HG03432 (cell line): ENCODE measurements around the gene MED9.
"Not testable (repeated sequence)": the region's sequence is repeated elsewhere in the genome, so short reads cannot be mapped to it uniquely, and the experiment has no call there.

Experiments used
- ATAC-seq: cut with Tn5 transposase; IDR thresholded peaks from one replicate; pipeline ENCODE4 v1.9.1; 2021; ENCODE audit warnings: mild to moderate bottlenecking, moderate library complexity; ENCODE audit not compliant: unreplicated experiment

The MED9 gene

DNA sequence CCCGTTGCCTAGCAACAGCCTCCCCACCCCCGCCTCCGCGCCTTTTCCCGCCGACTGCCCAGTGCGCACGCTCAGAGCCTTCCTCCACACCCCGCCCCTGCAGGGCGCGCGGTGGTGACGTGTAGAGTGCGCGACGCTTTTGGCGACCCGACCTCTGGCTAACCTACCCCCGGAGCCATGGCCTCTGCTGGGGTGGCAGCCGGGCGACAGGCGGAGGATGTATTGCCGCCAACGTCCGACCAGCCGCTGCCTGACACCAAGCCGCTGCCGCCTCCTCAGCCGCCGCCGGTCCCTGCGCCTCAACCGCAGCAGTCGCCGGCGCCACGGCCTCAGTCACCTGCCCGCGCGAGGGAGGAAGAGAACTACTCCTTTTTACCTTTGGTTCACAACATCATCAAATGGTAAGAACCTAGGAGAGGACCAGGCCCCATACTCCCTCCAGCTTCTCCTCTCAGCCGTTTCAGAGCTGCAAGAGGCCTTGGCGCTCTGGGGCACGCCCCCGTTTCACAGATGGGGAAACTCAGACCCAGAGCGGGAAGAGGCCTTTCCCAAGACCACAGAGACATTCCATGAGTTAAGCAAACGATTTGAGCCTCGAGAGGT, at the start of gene MED9:
Gene MED9, plus strand, starts transcription at position 136 of the 603 bp plus-strand sequence. Its CDS starts 42 bp downstream, at position 178.
- peak; percentile 88 for ATAC-seq

DNA sequence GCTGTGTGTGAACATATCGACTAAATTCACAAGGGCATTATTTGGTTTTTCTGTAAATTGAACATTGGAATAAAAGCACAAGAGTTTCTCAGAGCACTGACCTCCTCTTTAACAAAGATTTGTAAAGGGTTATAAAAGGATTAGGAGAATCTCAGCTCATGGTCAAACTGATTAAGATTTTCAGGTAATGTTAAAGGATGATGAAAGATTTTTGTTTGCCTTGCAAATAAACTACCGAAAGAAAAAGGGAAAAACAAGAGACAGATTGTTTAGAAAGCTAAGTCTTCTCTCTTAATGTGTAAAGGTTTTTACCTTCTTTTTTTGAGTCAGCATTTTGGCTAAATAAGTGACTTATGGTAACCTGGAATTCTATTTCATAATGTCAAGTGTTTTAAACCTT, 47.6 kb upstream of the MED9 start:
- ATAC-seq: no peak

GRCh38 chr17:17430924-17431323, 45.9 kb upstream of the MED9 start:
- not testable (repeated sequence) for ATAC-seq

DNA sequence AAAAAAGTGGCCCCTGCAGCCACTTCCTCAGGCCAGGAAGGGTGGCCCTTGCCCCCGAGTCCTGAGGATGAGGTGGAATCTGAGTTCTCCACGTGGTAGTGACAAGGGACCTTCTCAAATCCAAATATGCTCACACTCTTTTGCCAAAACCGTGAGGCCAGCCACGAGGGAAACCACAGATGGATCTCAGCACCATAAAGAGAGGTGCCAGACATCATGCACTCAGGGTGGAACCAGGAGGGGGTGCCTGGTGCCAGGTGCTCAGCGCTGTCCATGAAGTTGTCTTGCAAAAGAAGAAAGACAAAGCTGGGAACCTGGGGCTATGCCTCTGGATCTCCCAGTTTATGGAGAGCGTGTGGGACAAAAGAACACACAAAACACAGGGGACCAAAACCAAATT, 45.2 kb upstream of the MED9 start:
- no peak for ATAC-seq

GRCh38 chr17:17433000-17433703, 43.6 kb upstream of the MED9 start:
- no peak for ATAC-seq

DNA sequence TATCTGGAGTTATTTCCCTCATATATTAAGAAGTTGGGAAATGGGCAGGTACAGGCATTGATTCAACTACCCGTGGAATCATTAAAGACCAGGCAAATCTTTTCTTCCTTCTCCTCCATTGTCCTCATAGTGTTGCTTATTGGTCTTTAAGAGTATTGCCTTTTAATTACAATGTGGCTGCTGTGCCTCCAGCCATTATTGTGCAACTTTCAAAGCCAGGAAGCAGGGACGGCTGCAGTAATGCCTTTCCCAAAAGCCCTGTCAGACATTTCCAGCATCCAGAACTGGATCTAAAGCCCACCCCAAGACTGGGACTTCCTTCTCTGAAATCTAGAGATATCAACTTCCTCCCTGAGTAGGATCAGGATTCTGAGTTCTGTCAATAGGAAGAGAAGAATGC, 42.3 kb upstream of the MED9 start:
- no peak for ATAC-seq

- no peak for ATAC-seq
Observed at GRCh38 chr17:17435323-17435722, 41.5 kb upstream of the MED9 start.

GRCh38 chr17:17437461-17437860, 39.3 kb upstream of the MED9 start:
- ATAC-seq: no peak

DNA sequence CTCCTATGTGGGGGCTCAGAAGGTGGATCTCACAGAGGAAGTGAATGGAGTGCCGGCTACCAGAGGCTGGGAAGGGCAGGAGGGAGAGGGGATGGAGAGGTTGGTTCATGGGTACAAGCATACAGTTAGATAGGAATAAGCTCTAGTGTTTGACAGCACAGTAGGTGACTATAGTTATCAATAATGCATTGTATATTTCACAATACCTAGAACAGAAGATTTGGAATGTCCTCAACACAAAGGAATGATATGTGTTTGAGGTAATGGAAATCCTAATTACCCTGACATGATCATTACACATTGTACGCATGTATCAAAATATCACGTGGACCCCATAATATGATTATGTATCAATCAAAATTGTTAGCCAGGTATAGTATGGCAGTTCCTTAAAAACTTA, 38.9 kb upstream of the MED9 start:
- no peak for ATAC-seq

DNA sequence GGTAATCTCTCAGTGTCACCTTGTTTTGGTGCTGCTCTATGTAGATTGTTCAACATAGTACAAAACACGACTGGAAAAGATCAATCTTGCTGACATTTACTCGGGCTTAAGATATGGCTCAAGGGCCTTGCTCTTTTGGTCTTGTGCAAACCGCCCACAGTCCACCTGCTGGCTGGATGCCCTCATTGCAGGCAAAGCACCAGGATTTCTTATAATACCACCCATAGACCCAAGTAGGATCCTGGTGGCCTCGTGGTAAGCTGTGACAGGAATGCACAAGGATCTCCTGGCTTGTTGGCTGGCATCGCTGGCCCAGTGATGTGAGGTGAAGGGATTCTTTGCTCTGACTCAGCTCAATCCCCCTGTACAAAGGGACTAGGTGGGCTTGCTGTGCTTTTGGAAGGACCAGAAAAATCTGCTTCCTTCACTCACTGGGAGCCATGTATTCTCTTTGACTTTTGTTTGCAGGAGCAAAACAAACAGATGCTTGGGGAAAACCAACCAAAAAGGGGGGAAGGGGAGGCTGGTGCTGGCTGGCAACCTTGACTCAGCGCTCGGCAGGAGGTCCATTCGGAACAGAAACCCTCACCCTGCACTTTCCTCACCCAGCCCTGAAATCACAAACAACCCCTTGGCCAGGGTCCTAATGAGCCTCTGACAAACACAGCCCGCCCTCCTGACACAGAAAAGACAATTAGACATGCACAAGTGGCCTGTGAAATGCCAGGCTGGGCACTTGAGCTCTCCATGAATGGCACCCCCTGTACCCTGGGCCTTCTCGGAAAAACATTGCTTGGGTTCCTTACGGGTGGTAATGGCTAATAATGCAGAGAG, 36.6 kb upstream of the MED9 start:
- no peak for ATAC-seq

DNA sequence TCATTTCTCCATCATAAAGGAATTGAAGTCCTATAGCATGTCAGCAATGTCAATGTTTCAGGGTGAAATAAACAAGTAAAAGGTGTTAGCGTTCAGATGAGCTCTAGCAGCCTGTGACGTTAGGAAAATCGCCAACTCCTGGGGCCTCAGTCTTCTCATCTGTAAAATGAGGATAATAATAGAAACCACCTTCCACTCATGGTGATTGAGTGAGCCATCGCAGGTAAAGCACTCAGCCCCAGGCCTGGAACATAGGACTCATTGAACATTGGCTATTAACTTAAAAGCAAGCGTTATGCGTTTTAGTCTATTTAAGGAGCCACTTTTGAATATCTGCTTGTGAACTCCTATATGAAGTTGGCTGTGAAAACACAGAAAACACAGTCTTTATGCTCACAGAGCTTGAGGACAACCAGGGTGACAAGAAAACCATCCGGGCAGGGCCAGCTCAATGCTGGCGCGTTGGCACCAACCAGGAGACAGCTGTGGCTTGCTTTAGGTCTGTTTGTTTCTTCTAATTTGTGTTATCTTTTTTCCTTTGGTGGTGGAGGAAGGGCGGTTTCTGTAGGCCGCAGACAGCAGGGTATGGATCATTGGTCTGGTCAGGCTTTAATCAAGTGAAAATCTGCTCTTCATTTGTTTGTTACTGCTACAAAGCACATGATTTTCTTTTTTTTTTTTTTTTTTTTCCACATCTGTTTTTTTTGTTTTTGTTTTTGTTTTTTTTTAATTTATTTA, 35.7 kb upstream of the MED9 start:
- no peak for ATAC-seq

- ATAC-seq: no peak
Observed at GRCh38 chr17:17443173-17443572, 33.6 kb upstream of the MED9 start.

- ATAC-seq: no peak
Observed at GRCh38 chr17:17445296-17445924, 31.4 kb upstream of the MED9 start.

- no peak for ATAC-seq
Observed at GRCh38 chr17:17445925-17446665, 30.7 kb upstream of the MED9 start.

- no peak for ATAC-seq
Observed at GRCh38 chr17:17446666-17447155, 30.1 kb upstream of the MED9 start.

GRCh38 chr17:17447264-17447663, 29.5 kb upstream of the MED9 start:
- ATAC-seq: no peak

GRCh38 chr17:17448076-17448475, 28.7 kb upstream of the MED9 start:
- ATAC-seq: no peak

DNA sequence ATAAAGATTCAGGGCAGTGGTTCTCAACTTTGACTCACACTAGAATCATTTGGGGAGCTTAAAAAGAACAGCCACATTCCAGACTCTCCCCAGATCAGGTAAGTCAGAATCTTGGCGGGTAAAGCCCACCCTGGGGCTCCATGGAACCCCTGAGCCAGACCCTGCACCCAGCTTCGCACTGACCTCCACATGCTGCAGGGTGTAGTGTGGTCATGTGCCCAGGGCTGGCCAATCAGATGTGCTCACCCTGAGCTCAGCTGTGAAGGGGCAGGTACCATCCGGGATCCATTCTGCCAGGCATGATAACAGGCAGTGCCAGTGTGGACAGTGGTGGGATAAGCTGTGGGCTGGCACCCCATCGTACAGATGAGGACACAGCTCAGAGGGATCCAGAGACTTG, 28.1 kb upstream of the MED9 start:
- ATAC-seq: no peak

DNA sequence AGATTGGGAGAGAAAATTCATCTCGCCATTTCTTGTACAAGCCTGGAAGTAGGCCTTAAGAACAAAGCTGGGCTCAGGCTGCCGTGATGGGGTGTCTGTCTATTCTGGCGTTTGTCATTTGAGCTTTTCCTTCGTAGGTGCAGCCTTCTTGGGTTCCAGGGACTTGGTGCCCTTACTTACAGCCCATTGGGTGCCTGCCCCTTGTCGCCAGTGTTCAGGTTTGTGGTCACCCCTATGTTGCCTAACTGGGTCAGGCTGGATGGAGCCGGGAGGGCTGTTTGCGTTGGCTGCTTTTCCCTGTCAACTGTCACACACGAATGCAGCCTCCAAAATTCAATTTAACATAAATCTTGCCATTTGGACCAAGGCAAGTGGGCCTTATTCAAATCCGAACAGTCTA, 23.7 kb upstream of the MED9 start:
- ATAC-seq: no peak

DNA sequence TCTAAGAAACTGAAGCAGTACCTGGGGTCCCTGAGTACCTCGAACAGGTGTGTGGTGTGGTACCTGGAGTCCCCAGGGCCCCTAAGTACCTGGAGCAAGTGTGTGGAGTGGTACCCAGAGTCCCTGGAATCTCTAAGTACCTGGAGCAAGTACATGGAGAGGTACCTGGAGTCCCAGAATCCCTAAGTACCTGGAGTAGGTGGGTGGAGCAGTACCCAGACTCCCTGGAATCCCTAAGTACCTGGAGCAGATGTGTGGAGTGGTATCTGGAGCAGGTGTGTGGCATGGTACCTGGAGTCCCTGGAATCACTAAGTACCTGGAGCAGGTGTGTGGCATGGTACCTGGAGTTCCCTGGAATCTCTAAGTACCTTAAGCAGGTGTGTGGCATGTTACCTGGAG, 22.5 kb upstream of the MED9 start:
- no peak for ATAC-seq
